Suprapubic skin (tissue), 4 donors: ENCODE measurements around the gene ATF6. TPM values are rescaled to one million over a fixed set of nuclear protein-coding genes. Genes with fewer than 3 reads are reported as not detected.
A peak's percentile ranks its signal among the peaks of the same experiment; 100 is the strongest.

ENCODE experiments used
- DNase-seq, 2 donors: peaks; one replicate each; pipeline ENCODE4 v3.0.0-alpha.2; 2019; ENCODE audit warnings: low spot score in 2 of 2
- H3K27ac ChIP-seq: fragments of 200-600 bp; sonication (generic); one replicate; pipeline ENCODE4 v1.5.1; 2019
- H3K27me3 ChIP-seq: fragments of 200-600 bp; sonication (generic); one replicate; pipeline ENCODE4 v1.5.1; 2019
- H3K36me3 ChIP-seq: fragments of 200-600 bp; sonication (generic); one replicate; pipeline ENCODE4 v1.5.1; 2019
- H3K4me1 ChIP-seq: fragments of 200-600 bp; sonication (generic); one replicate; pipeline ENCODE4 v1.5.1; 2019
- H3K4me3 ChIP-seq: fragments of 200-600 bp; sonication (generic); one replicate; pipeline ENCODE4 v1.5.1; 2019; ENCODE audit warnings: mild to moderate bottlenecking
- H3K9me3 ChIP-seq: fragments of 200-600 bp; sonication (generic); one replicate; pipeline ENCODE4 v1.5.1; 2019
- EP300 ChIP-seq: sonication (generic); formaldehyde crosslinking; IDR thresholded peaks from one replicate; pipeline ENCODE4 v1.6.1; 2017; ENCODE audit warnings: antibody characterized with exemption
- POLR2A ChIP-seq, 2 donors: fragments of 450-650 bp; IDR thresholded peaks; one replicate each; pipeline ENCODE4 v1.6.1; 2017; ENCODE audit warnings: antibody characterized with exemption in 2 of 2, mild to moderate bottlenecking in 2 of 2, moderate library complexity in 2 of 2
- POLR2AphosphoS5 ChIP-seq, 3 donors: sonication (generic); formaldehyde crosslinking; IDR thresholded peaks; one replicate each; pipeline ENCODE4 v1.6.1; 2017; ENCODE audit warnings: antibody characterized with exemption in 3 of 3
- WGBS: methylation state at CpG from one replicate; pipeline ENCODE4 v1.1.5; 2018; 5-methylcytosine and 5-hydroxymethylcytosine counted together
- total RNA-seq, 4 donors: library from RNA; depleted of rRNA; stranded (reverse); fragments of >200 nt; gene quantifications; one replicate each; pipeline ENCODE4 v1.1.0, GENCODE V29; 2016
- TF ChIP-seq, protein P1 (sequence below), 2 donors: fragments of 200-600 bp in 1 of 2; fragments of 450-650 bp in 1 of 2; sonication (generic) in 1 of 2; IDR thresholded peaks; one replicate each; pipeline ENCODE4 v1.5.1; 2016 to 2019; ENCODE audit warnings: antibody characterized with exemption in 2 of 2, mild to moderate bottlenecking in 1 of 2, moderate library complexity in 1 of 2

ATF6 gene
- total RNA-seq, 4 donors from 2014 or later: 28.0 to 32.4 (median 29.7) TPM

DNA sequence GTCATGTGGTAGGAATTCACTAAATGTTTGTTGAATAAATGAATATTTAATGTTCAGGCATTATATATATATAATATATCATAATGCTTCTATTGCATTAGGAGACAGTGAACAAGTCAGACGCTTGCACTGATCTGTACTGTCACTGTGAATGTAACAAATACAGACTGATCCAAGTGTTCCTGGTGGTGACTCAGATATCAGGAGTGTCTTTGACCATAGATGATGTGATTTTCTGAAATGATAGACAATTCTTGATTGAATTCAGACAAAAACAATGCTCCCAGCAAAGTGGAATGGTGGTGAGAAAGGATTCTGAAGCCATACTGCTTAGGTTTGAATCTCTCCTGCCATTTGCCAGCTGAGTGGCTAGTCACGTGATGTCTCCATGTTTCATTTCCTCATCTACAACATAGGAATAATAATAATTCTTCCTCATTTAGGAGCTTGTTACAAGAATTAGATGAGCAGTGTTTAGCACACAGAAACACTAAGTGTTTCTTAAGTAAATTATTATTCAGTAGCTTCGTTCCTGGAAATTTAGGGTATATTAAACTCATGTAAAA is 186.6 kb downstream of the ATF6 start:
- peak overlapping the region; percentile 9 for H3K27ac ChIP-seq
- TF ChIP-seq POLR2A (IDR thresholded peaks at IDR 0.05): no peak
- TF ChIP-seq, protein P1, sequence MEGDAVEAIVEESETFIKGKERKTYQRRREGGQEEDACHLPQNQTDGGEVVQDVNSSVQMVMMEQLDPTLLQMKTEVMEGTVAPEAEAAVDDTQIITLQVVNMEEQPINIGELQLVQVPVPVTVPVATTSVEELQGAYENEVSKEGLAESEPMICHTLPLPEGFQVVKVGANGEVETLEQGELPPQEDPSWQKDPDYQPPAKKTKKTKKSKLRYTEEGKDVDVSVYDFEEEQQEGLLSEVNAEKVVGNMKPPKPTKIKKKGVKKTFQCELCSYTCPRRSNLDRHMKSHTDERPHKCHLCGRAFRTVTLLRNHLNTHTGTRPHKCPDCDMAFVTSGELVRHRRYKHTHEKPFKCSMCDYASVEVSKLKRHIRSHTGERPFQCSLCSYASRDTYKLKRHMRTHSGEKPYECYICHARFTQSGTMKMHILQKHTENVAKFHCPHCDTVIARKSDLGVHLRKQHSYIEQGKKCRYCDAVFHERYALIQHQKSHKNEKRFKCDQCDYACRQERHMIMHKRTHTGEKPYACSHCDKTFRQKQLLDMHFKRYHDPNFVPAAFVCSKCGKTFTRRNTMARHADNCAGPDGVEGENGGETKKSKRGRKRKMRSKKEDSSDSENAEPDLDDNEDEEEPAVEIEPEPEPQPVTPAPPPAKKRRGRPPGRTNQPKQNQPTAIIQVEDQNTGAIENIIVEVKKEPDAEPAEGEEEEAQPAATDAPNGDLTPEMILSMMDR (IDR thresholded peaks at IDR 0.05): no peak
- TF ChIP-seq POLR2AphosphoS5 (IDR thresholded peaks at IDR 0.05): no peak
- TF ChIP-seq EP300: no peak
- 80% methylated on average over 3 of the region's 3 CpGs for WGBS

DNA sequence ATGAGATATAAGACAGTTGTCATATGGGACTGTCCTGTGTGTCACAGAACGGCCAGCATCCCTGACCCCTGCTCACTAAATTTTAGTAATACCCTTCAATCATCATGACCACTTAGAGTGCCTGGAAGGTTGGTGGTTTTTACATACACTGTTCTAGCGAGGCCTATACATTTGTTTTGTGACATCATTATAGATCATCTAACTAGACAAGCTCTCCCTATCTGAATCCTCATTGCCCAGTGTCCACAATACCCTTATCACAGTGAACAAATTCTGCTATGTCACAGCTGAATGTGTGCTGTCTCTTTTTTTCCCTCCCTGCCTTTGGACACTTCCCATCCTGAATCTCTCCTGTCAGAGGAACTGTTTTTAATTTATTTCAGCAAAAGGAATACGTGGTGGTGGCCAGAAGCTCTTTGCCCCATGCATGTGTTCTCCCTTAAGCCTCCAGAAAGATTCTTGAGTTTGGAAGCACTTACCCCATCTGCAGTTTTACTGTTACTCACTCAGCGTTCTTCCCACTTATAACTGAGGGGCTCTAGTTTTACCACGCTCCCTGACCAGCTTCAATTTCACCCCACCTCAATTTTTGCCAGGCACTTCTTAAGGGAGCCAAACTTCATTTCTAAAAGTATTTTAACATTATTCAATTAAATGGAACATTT is 187.3 kb downstream of the ATF6 start:
- Histone ChIP-seq H3K36me3 (no peaks in the 10 kb centered on the region), H3K27ac (peak overlapping the region; percentile 11), H3K4me3 (no peak overlapping the region), H3K4me1 (peaks cover 38% of the 10 kb centered on the region), H3K9me3 (no peaks in the 10 kb centered on the region), H3K27me3 (no peaks in the 10 kb centered on the region)
- no peak for DNase-seq
- WGBS: 74% methylated on average over 5 of the region's 5 CpGs
- TF ChIP-seq POLR2AphosphoS5 (IDR thresholded peaks at IDR 0.05): no peak
- no peak for TF ChIP-seq EP300
- TF ChIP-seq, protein P1 (IDR thresholded peaks at IDR 0.05): no peak
- TF ChIP-seq POLR2A (IDR thresholded peaks at IDR 0.05): no peak

More for the DNA sequence above, 186.6 kb downstream of the ATF6 start:
- no peaks in the 10 kb centered on the region for H3K36me3 ChIP-seq
- no peak overlapping the region for H3K4me3 ChIP-seq
- H3K4me1 ChIP-seq: peaks cover 38% of the 10 kb centered on the region
- H3K9me3 ChIP-seq: no peaks in the 10 kb centered on the region
- H3K27me3 ChIP-seq: no peaks in the 10 kb centered on the region
- no peak for DNase-seq

DNA sequence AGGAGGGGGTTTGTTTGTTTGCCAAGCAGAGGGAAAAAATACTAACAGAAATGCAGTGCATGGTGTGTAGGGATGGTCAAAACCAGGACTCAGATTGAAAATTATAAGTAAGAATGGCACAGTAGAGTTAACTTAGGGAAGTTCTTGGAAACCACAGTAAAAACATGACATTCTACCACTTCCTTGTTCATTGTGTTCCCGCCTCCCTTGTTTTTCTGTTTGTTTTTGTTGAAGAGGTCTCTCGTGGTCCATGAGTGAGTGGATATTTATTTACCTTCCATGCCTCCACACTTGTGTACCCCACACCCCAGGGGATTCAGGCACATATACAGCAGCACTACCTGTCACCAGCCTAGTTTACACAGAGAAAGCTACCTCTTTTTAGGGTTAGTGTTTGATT is 187.9 kb downstream of the ATF6 start:
- WGBS: 45% methylated on average over 2 of the region's 2 CpGs
- peak overlapping the region; percentile 11 for H3K27ac ChIP-seq

DNA sequence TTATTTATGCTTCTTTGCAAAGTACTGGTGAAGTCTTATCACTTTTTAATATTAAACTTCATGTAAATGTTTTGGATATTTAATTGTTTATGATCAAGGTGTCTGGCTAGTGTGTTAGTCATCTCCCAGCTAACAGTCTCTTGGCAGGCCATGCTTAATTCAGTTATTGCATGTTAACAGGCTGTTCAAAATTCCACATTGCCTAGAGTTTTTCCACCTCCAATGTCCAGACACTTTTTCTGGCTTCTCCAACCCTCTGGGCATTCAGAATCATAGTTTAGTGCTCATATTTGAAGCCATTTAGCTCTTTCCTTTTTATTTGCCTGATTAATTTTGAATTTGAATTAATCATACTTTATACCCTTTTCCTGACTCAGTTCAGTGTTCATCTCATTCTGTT is 188.3 kb downstream of the ATF6 start:
- Histone ChIP-seq H3K9me3 (no peaks in the 10 kb centered on the region), H3K27me3 (no peaks in the 10 kb centered on the region), H3K4me3 (no peak overlapping the region), H3K4me1 (peaks cover 38% of the 10 kb centered on the region), H3K27ac (peak overlapping the region; percentile 11), H3K36me3 (no peaks in the 10 kb centered on the region)
- TF ChIP-seq, protein P1 (IDR thresholded peaks at IDR 0.05): no peak
- TF ChIP-seq EP300: no peak
- TF ChIP-seq POLR2A (IDR thresholded peaks at IDR 0.05): no peak
- TF ChIP-seq POLR2AphosphoS5 (IDR thresholded peaks at IDR 0.05): no peak
- no peak for DNase-seq

More for the DNA sequence above, 187.9 kb downstream of the ATF6 start:
- no peak overlapping the region for H3K4me3 ChIP-seq
- H3K9me3 ChIP-seq: no peaks in the 10 kb centered on the region
- H3K36me3 ChIP-seq: no peaks in the 10 kb centered on the region
- no peaks in the 10 kb centered on the region for H3K27me3 ChIP-seq
- no peak for TF ChIP-seq EP300
- TF ChIP-seq POLR2A (IDR thresholded peaks at IDR 0.05): no peak
- TF ChIP-seq POLR2AphosphoS5 (IDR thresholded peaks at IDR 0.05): no peak
- TF ChIP-seq, protein P1 (IDR thresholded peaks at IDR 0.05): no peak
- H3K4me1 ChIP-seq: peaks cover 38% of the 10 kb centered on the region
- no peak for DNase-seq

DNA sequence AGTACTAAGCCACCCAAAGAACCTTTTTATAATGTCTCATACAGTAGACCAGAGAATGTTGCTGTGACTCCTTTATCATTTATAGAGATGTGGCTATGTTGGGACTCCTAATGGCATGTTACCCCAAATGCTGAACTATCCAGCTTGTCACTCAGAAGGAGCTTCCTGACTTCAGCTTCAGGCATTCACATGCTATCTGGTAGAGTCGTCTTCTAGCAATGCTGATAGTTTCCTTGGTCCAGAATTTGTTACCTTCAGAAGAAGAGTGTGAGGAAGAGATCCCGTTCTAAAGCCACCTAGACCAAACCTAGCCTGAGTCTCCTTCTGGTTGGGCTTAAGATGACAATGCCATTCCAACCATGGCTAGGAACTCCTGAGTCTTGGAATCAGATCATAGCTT is 189.5 kb downstream of the ATF6 start:
- H3K36me3 ChIP-seq: peaks cover 2% of the 10 kb centered on the region
- H3K4me3 ChIP-seq: no peak overlapping the region
- no peaks in the 10 kb centered on the region for H3K9me3 ChIP-seq
- H3K27me3 ChIP-seq: no peaks in the 10 kb centered on the region
- WGBS: 70% methylated on average over 2 of the region's 2 CpGs
- no peak overlapping the region for H3K27ac ChIP-seq
- TF ChIP-seq, protein P1 (IDR thresholded peaks at IDR 0.05): no peak
- no peak for TF ChIP-seq POLR2A (IDR thresholded peaks at IDR 0.05)
- no peak for TF ChIP-seq POLR2AphosphoS5 (IDR thresholded peaks at IDR 0.05)
- TF ChIP-seq EP300: no peak
- DNase-seq: no peak
- H3K4me1 ChIP-seq: peaks cover 35% of the 10 kb centered on the region
